Uterus (tissue), 4 donors: ENCODE results near the gene FAM47E. TPM values are rescaled to one million over a fixed set of nuclear protein-coding genes. Genes with fewer than 3 reads are reported as not detected.

Experiments
- DNase-seq, 2 donors: peaks; one replicate each; pipeline ENCODE4 v3.0.0-alpha.2; 2019 to 2020
- H3K27ac ChIP-seq, 2 donors: fragments of 200-600 bp; sonication (generic); 1 replicate in 1 of 2; 2 replicates in 1 of 2; pipeline ENCODE4 v1.5.1; 2016 to 2018
- H3K27me3 ChIP-seq, 2 donors: fragments of 200-600 bp; sonication (generic); one replicate each; pipeline ENCODE4 v1.5.1; 2018 to 2019; ENCODE audit warnings: control low read depth in 1 of 2
- H3K36me3 ChIP-seq, 2 donors: fragments of 200-600 bp; sonication (generic); one replicate each; pipeline ENCODE4 v1.5.1; 2019; ENCODE audit warnings: control low read depth in 1 of 2
- H3K4me1 ChIP-seq, 2 donors: fragments of 200-600 bp; sonication (generic); one replicate each; pipeline ENCODE4 v1.5.1; 2018 to 2019; ENCODE audit warnings: control low read depth in 1 of 2
- H3K4me3 ChIP-seq, 2 donors: fragments of 200-600 bp; sonication (generic); 1 replicate in 1 of 2; 2 replicates in 1 of 2; pipeline ENCODE4 v1.5.1; 2018 to 2019; ENCODE audit warnings: mild to moderate bottlenecking in 1 of 2
- H3K9me3 ChIP-seq, 2 donors: fragments of 200-600 bp; sonication (generic); one replicate each; pipeline ENCODE4 v1.5.1; 2019; ENCODE audit warnings: control low read depth in 1 of 2
- POLR2A ChIP-seq, 2 donors: fragments of 450-650 bp; IDR thresholded peaks; one replicate each; pipeline ENCODE4 v1.6.1; 2016; ENCODE audit warnings: antibody characterized with exemption in 2 of 2, mild to moderate bottlenecking in 1 of 2, moderate library complexity in 1 of 2
- intact Hi-C: fragments of 100-400 bp; cut with DNase I; formaldehyde crosslinking; loops from one replicate; pipeline ENCODE4 v1.15.1; 2023; ENCODE audit warnings: low total_unique reads
- total RNA-seq, 4 donors: library from RNA; depleted of rRNA in 3 of 4; stranded (reverse); fragments of >200 nt in 3 of 4; gene quantifications; one replicate each; pipeline versions ENCODE4 v1.1.0 to v1.2.4, GENCODE V29; 2014 to 2023
- TF ChIP-seq, protein P1 (sequence below), 4 experiments: fragments of 200-600 bp in 2 of 4; fragments of 450-650 bp in 2 of 4; sonication (generic) in 2 of 4; IDR thresholded peaks; one replicate each; pipeline ENCODE4 v1.5.1; 2016 to 2019; ENCODE audit warnings: antibody characterized with exemption in 4 of 4, mild to moderate bottlenecking in 2 of 4, moderate library complexity in 1 of 4
- donor health status: DM: yes; HTN: yes; CAD: no.

Gene FAM47E
- total RNA-seq, 4 donors from 2014 or later: 0.29 to 1.4 (median 1.2) TPM; not detected in 1

DNA sequence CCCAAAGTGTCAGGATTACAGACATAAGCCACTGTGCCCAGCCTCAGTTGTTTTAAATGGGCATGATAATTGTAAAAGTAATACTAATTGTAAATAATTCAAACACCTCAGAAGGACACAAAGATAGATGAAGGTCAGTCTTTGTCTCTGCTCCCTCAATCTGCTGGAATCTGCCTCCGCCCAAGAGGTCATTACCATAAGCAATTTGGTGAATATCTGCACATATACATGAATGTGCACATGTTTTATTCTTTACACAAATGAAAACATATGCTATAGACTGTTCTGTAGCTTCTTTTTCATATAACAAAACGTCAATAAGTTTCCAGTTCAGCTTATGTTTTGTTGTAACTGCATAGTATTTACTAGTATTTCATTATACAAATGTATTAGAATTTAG is 62.0 kb downstream of the FAM47E start:
- no peaks in the 10 kb centered on the region for H3K4me1 ChIP-seq
- TF ChIP-seq, protein P1, sequence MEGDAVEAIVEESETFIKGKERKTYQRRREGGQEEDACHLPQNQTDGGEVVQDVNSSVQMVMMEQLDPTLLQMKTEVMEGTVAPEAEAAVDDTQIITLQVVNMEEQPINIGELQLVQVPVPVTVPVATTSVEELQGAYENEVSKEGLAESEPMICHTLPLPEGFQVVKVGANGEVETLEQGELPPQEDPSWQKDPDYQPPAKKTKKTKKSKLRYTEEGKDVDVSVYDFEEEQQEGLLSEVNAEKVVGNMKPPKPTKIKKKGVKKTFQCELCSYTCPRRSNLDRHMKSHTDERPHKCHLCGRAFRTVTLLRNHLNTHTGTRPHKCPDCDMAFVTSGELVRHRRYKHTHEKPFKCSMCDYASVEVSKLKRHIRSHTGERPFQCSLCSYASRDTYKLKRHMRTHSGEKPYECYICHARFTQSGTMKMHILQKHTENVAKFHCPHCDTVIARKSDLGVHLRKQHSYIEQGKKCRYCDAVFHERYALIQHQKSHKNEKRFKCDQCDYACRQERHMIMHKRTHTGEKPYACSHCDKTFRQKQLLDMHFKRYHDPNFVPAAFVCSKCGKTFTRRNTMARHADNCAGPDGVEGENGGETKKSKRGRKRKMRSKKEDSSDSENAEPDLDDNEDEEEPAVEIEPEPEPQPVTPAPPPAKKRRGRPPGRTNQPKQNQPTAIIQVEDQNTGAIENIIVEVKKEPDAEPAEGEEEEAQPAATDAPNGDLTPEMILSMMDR (IDR thresholded peaks at IDR 0.05): no peak
- TF ChIP-seq POLR2A (IDR thresholded peaks at IDR 0.05): no peak
- no peak overlapping the region for H3K4me3 ChIP-seq
- H3K9me3 ChIP-seq: no peaks in the 10 kb centered on the region
- no peak for DNase-seq
- intact Hi-C loops: no loop called here
- H3K36me3 ChIP-seq: no peaks in the 10 kb centered on the region
- H3K27ac ChIP-seq: no peak overlapping the region
- H3K27me3 ChIP-seq: no peaks in the 10 kb centered on the region

DNA sequence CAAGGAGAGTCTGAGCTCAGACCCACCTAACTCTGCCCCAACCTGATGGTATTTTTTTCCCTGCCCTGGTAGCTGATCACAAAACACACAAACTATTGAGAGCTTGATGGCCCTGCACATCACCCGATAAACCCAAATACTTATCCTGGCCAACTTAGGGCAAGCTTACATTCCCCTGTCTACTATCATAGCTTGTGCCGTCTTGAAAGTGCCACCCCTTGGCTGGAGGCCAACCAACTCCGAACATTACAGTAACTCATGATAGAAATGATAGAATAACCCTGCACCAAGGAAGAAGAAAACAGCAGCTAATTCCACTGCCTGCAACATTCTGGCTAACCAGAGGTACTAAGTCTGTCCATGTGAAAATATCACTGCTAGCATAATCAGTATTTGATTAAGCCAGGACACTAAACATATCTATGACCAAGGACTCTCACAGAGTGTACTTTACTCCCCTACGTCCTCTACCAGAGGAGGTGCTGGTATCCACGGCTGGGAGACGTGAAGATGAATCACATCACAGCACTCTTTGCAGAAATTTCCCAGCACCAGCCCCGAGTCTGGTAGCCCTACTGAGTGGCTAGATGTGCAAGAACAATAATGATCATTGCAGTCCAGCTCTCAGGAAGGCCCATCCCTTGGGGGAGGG is 63.9 kb downstream of the FAM47E start:
- TF ChIP-seq POLR2A (IDR thresholded peaks at IDR 0.05): no peak
- TF ChIP-seq, protein P1 (IDR thresholded peaks at IDR 0.05): no peak
- DNase-seq: no peak
- Histone ChIP-seq H3K4me1 (no peaks in the 10 kb centered on the region), H3K9me3 (no peaks in the 10 kb centered on the region), H3K27me3 (no peaks in the 10 kb centered on the region), H3K27ac (no peak overlapping the region), H3K36me3 (no peaks in the 10 kb centered on the region), H3K4me3 (no peak overlapping the region)
- intact Hi-C loops: no loop called here

DNA sequence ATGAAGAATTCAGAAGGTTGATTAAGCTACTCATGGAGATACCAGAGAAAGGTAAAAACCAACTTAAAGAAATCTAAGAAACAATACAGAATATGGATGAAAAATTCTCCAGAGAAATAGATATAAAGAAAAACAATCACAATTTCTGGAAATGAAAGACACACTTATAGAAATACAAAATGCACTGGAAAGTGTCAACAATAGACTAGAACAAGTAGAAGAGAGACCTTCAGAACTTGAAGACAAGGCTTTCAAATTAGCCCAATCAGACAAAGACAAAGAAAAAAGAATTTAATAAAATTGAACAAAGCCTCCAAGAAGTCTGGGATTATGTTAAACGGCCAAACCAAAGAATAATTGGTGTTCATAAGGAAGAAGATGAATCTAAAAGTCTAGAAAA is 64.6 kb downstream of the FAM47E start:
- H3K27me3 ChIP-seq: no peaks in the 10 kb centered on the region
- TF ChIP-seq, protein P1 (IDR thresholded peaks at IDR 0.05): no peak
- TF ChIP-seq POLR2A (IDR thresholded peaks at IDR 0.05): no peak
- no peaks in the 10 kb centered on the region for H3K9me3 ChIP-seq
- no peak overlapping the region for H3K4me3 ChIP-seq
- H3K27ac ChIP-seq: no peak overlapping the region
- intact Hi-C loops: no loop called here
- no peak for DNase-seq
- H3K4me1 ChIP-seq: no peaks in the 10 kb centered on the region
- H3K36me3 ChIP-seq: no peaks in the 10 kb centered on the region

DNA sequence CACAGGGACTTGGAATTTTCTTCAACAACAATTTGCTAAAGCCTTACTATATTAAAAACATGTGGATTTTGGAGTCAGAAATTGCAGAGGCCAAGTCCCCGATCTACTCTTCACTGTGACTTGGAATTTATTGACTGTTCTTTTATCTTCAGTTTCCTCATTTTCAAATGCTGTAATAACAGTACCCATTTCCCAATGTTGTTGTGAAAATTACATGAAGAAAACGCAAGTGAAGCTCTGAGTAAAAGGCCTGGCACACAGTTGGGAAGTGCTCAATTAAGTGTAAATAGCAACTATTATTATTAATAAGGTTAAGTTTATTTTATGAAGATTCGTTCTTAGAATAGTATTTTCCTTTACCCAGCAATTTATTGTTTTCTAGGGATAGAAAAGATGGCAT is 70.7 kb downstream of the FAM47E start:
- TF ChIP-seq, protein P1 (IDR thresholded peaks at IDR 0.05): no peak
- TF ChIP-seq POLR2A (IDR thresholded peaks at IDR 0.05): no peak
- DNase-seq: no peak
- intact Hi-C loops: no loop called here
- H3K9me3 ChIP-seq: peaks cover 0 to 17% of the 10 kb centered on the region in 2 donors
- H3K27ac ChIP-seq: no peak overlapping the region
- no peaks in the 10 kb centered on the region for H3K27me3 ChIP-seq
- H3K4me3 ChIP-seq: no peak overlapping the region
- no peaks in the 10 kb centered on the region for H3K4me1 ChIP-seq
- no peaks in the 10 kb centered on the region for H3K36me3 ChIP-seq

DNA sequence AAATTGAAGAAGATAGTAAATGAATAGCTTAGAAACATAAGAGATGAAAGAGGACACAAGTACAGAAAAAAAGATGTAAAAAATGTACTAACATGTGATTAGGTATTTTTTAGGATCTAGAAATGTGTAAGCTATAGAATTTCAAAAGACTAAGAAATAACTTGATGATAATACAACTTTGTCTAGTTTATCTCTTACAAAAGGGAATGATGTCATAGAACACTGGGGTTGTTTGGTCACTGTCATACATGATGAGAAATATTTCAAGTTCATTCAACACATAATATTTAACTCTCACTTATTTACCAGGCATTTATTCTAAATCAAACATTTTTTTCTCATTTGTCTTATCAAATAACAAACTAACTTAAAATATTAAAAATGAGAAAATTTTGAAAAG is 73.6 kb downstream of the FAM47E start:
- no peak overlapping the region for H3K4me3 ChIP-seq
- no peak for TF ChIP-seq POLR2A (IDR thresholded peaks at IDR 0.05)
- TF ChIP-seq, protein P1 (IDR thresholded peaks at IDR 0.05): no peak

More for the DNA sequence above, 73.6 kb downstream of the FAM47E start:
- Histone ChIP-seq H3K36me3 (no peaks in the 10 kb centered on the region), H3K4me1 (no peaks in the 10 kb centered on the region), H3K27me3 (no peaks in the 10 kb centered on the region), H3K27ac (no peak overlapping the region), H3K9me3 (peaks cover 0 to 26% of the 10 kb centered on the region in 2 donors)
- DNase-seq: no peak
- intact Hi-C loops: no loop called here
